ENCODE results near the gene CADPS.
"Not testable (repeated sequence)": the region's sequence is repeated elsewhere in the genome, so short reads cannot be mapped to it uniquely, and the experiment has no call there.

CADPS gene

DNA sequence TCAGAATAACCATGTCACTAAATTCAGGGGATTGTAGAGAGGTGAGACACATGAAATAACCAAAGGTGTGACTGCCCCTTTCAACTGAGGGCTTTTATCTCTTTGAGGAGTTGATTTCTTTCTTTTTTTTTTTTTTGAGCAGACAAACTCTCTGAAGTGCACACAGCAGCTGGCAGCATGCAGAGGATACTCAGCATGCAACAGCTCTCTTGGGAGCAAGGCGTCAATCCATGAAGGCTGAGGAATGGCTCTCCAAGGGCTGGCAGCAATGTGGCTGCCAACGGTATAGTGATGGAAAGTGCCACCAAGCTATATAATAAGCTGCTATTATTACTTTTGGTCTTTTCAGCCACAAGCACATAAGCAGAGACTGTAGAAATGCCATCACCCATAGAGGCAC, 275.2 kb downstream of the CADPS start:
- no peak for DNase-seq (ENCODE audit: low read depth)

GRCh38 chr3:62597491-62597890, 277.7 kb downstream of the CADPS start:
- DNase-seq (ENCODE audit: low read depth): no peak

GRCh38 chr3:62592408-62592807, 282.8 kb downstream of the CADPS start:
- no peak for DNase-seq (ENCODE audit: low read depth)

DNA sequence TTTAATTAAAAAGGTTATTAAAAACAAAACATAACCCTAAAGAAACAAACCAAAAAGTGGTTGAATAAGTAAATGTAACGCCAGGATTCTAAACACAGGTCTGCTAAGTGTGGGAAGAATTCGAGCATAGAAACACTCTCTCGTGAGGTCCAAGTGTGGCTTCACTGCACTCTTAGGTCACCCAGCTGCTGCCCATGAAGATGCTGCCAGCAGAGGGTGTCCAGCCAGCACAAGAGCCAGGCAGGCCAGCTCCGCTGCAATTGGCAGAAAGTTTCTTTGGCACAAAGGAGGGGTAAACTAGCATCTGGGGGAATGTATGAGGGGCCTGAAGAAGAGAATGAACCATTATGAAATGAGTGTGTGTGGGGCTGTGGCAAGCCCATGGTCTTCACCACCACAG, 286.1 kb downstream of the CADPS start:
- no peak for DNase-seq (ENCODE audit: low read depth)

DNA sequence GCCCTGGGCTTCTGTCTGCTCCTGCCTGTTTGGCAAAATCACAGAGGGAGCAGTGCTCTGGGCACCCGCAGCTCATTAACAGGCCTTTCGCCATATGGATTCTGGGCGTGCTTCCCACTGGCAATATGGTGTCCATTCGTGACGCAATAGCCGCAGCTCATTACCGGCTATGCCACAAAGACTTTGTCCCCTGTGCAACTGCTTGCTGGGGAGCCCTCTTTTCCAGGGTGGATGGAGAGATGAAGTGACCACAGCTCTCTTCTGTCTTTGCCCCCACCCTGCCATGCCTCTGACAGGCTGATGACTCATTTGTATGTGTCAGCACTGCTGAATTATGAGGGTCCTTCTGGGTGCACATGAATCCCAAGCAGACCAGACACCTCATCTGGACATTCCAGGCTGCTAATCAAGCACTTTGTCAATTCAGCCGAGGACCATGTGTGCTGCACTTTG, 287.6 kb downstream of the CADPS start:
- DNase-seq (ENCODE audit: low read depth): no peak

- DNase-seq (ENCODE audit: low read depth): no peak
These were observed 288.0 kb downstream of the CADPS start for GRCh38 chr3:62587169-62587568.

DNA sequence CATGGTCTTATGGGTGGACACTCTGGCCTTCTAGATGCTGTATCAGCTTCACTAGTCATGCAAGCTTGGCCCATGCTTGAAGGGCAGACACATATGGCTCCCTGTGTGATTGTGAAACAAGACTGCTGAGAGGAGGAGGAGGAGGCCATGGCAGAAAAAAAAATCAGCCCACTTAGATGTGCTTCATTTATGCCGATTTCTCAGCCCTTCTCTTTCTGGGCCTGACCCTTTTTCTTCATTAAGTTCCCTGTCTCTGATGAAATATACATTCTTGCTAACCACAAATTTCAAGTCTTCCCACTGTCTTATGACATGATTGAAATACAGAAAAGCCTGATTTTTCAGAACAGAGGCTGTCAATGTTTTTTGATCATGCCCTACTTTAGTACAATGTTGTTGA, 288.9 kb downstream of the CADPS start:
- no peak for DNase-seq (ENCODE audit: low read depth)

- DNase-seq (ENCODE audit: low read depth): no peak
These were observed 289.4 kb downstream of the CADPS start for GRCh38 chr3:62585861-62586260.

DNA sequence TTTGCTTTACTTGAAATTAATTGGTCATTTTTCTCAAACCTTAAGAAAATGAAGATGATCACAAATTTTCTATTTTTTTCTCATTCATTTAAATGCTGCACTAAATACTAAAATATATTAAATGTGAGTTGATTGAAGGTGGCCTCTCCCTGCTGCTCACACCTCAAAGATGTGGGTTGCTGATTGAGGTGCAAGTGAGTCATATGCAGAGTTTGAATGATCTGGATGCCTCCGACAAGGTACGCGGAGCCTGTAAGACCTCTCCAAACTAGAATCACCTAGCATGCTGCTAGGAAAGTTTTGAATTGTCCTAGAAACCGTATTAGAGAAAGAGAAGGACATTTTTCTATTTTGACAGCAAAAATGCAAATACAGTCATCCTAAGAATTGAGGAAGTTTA, 290.6 kb downstream of the CADPS start:
- no peak for DNase-seq (ENCODE audit: low read depth)

- no peak for DNase-seq (ENCODE audit: low read depth)
These were observed 292.6 kb downstream of the CADPS start for GRCh38 chr3:62582495-62583172.

DNA sequence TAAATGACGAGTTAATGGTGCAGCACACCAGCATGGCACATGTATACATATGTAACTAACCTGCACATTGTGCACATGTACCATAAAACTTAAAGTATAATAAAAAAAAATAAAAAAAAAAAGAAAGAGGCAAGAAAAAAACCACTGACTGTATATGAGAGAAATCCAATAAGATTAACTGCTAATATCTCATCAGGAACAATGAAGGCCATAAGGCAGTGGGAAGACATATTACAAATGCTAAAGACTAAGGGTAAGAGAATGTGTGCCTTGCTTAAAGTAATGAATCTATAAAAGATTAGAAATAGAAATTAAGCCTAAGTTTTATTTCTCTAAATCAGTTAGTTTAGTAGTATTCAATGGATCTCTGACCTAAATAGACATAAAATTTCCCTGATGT, 294.7 kb downstream of the CADPS start:
- DNase-seq (ENCODE audit: low read depth): not testable (repeated sequence)

GRCh38 chr3:62577153-62577552, 298.1 kb downstream of the CADPS start:
- DNase-seq (ENCODE audit: low read depth): no peak

GRCh38 chr3:62574266-62574898, 300.8 kb downstream of the CADPS start:
- DNase-seq (ENCODE audit: low read depth): no peak

DNA sequence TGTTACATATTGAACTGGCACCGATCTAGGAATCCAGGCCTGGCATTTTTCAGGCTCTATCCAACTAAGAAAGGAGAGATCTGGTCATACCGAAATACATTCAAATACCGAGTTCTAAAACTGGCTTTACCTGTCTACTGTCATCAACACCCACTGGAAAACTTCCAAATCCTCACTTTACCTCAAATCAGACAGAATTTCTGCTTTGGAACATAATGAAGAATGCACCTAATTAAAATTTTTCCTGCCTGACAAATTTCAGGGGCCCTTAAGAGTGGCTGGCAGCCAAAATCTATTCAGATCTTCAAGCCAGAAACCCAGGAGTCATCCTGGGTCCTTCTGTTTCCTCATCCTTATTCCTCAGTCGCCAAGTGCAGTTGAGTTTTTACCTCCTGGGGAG, 303.3 kb downstream of the CADPS start:
- DNase-seq (ENCODE audit: low read depth): no peak

DNA sequence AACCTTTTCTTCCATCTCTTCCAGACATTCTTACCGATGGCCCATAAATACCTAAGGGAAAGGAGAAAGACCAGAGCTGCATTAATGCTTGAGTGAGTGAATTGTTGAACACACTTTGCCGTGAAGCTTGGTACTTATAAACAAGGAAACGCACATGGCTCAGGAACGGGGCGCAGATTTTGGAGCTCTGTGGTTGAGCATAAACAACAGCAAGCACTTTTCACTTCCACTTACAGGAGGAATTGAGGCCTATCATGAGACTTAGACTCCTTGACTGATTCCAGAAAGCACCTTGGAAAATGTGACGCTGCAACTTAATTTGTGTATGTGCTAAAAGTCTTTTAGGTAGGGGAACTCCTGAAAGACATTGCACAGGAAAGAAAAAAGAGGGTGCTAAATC, 304.3 kb downstream of the CADPS start:
- DNase-seq (ENCODE audit: low read depth): no peak

DNA sequence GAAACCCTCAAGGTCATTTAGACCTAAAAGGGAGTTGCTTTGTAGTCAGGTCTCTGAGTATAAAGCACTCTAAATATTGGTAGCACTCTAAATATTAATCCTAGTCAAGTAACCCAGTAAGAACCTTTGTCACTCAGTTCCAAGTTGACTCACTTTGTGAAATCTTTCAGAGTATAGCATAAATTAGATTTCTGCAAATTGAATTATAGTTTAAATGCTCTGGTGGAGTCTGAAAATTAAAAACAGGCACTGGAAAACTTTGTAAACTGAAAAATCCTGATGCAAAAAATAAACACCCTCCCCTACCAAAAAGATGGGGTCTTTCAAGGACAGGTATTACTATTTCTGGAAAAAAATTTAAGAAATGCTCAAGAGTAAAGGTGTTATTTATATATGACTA, 305.6 kb downstream of the CADPS start:
- DNase-seq (ENCODE audit: low read depth): no peak

DNA sequence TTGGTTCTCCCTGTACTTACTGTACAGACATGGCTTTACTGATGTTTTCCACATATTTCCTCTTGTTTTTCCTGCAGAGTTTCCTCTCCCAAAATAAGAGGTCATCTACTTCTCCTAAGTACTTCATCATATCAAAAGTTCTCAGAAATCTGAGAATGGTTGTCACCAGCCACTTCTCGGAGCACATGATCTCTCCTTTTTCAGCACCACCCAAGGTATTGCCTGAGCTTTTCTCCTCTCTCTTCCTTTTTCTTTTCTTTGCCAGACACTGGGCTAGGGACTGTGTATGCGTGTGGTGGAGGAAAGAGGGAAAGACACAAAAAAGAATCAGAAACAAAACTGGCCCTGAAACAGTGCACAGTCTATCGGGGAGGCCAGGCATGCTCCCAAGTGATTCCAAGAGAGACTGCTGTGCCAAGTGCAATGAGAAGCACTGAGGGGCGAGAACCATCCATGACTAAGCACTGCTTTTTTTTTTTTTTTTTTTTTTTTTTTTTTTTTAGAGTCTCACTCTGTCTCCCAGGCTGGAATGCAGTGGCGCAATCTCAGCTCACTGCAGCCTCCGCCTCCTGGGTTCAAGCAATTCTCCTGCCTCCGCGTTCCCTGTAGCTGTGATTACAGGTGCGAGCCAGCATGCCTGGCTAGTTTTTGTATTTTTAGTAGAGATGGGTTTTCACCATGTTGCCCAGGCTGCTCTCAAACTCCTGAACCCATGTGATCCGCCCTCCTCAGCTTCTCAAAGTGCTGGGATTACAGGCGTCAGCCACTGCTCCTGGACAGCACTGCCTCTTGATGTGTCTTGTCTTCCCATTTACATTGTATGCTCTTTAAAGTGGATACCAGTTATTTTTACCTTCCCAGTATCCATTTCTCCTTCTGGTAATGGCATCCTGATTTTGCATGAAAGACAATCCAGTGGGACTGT, 307.9 kb downstream of the CADPS start:
- DNase-seq (ENCODE audit: low read depth): no peak

DNA sequence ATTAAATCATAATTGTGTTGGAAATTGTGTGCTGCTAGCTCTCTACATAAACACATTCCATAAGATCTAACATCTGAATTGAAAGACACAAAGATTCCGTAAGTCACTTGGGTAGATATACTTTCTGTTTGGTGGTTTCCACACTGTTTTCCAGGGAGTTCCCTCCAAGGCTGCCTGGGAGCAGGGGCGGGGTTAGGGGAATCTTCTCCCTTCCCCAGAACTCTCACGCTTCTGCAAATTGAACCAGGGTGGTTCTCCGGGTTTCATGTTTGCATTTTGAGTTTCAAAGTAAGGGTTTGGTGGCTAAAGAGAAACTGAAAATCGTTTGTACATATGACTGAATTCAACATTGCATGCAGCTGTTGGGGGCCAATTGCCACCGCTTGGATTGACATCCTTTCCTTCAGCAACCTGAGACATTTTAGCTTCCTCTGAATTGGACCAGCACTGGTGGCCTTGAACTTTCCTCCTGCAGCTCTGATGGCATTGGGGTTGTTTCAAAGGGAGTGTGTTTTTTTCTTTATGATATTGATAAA, 309.1 kb downstream of the CADPS start:
- no peak for DNase-seq (ENCODE audit: low read depth)

- no peak for DNase-seq (ENCODE audit: low read depth)
These were observed 312.6 kb downstream of the CADPS start for GRCh38 chr3:62562596-62562995.

DNA sequence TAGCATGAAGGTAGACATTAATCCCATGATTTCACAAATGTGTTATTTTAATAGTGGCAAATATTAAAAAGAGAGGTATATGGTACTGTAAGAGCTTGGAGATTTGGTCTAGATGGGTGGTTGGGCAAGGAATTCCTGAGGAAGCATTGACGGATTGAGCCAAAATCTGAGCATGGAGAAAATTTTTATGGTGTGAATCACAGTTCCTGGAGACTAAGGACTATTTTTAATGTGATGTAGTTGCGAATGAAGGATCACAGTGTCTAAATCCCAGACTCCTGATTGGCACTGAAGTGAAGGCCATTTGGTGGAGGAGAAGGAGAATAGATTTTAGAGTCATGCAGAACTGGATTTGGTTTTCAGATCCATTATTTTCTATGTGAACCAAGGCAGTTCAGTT, 313.2 kb downstream of the CADPS start:
- no peak for DNase-seq (ENCODE audit: low read depth)

GRCh38 chr3:62559831-62560445, 315.3 kb downstream of the CADPS start:
- no peak for DNase-seq (ENCODE audit: low read depth)

DNA sequence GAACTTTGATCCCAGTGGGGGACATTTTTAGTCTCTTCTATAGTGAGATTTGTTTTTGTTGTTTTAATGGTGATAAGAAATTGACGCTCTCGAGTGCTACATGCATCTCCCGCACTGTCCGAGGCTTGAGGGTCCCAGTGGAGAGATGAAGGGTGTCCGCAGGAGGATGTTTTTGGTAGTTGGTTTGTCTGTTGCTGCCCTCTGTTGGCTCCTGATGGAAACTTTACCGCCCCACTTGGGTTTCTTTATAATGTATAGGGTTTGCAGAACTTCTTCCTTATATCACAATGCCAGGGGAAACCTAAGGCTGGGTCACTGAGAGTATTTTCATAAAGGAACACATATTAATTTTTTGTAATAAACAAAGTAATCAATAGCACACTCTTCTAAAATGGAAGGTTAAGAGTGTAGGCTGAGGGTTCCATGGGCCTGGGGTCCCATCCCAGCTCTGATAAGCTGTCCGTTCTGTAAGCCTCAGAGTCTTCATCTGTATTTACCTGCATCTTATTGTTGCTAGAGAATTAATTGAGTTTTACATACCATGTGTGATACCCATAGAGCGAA, 316.6 kb downstream of the CADPS start:
- no peak for DNase-seq (ENCODE audit: low read depth)
